GM10248 (cell line): ENCODE results near the gene CCDC82.

Experiments used
- CTCF ChIA-PET: fragments of 300-600 bp; sonication (Branson Sonifier 250); formaldehyde crosslinking; extraction: SDS; loops from one replicate; lab custom pipeline; 2021; ENCODE audit warnings: antibody characterized with exemption; lab: Yijun Ruan, JAX
- POLR2A ChIA-PET: fragments of 350-650 bp; sonication (Branson Sonifier 250); formaldehyde crosslinking; extraction: SDS; loops from one replicate; lab custom pipeline; 2020; ENCODE audit warnings: antibody characterized with exemption; lab: Yijun Ruan, JAX
- DNase-seq: peaks from one replicate; pipeline ENCODE4 v3.0.0; 2012; ENCODE audit errors: extremely low spot score
- TF ChIP-seq, protein P1 (sequence below): IDR thresholded peaks from 2 replicates; pipeline ENCODE4 v1.5.1; 2012; ENCODE audit warnings: mild to moderate bottlenecking, low read depth; ENCODE audit errors: extremely low read depth, missing control alignments, control extremely low read depth

Gene CCDC82

GRCh38 chr11:96400697-96401096 is 11.0 kb upstream of the CCDC82 start:
- DNase-seq: no peak
- POLR2A ChIA-PET: no interaction called here
- CTCF ChIA-PET: interaction anchor here (1.2 to 1.5 kb wide), 3 partner anchors 12 to 565 kb away, joined by 3 to 5 read pairs (median 4); no protein-coding TSS in a partner anchor
- TF ChIP-seq, protein P1, sequence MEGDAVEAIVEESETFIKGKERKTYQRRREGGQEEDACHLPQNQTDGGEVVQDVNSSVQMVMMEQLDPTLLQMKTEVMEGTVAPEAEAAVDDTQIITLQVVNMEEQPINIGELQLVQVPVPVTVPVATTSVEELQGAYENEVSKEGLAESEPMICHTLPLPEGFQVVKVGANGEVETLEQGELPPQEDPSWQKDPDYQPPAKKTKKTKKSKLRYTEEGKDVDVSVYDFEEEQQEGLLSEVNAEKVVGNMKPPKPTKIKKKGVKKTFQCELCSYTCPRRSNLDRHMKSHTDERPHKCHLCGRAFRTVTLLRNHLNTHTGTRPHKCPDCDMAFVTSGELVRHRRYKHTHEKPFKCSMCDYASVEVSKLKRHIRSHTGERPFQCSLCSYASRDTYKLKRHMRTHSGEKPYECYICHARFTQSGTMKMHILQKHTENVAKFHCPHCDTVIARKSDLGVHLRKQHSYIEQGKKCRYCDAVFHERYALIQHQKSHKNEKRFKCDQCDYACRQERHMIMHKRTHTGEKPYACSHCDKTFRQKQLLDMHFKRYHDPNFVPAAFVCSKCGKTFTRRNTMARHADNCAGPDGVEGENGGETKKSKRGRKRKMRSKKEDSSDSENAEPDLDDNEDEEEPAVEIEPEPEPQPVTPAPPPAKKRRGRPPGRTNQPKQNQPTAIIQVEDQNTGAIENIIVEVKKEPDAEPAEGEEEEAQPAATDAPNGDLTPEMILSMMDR: no peak

- ChIA-PET POLR2A (no interaction called here), CTCF (interaction anchor here (1.2 to 3.9 kb wide), 3 partner anchors 8 to 562 kb away, joined by 3 to 15 read pairs (median 4); partner anchors contain the start of genes CCDC82 and JRKL)
- DNase-seq: no peak
- TF ChIP-seq, protein P1: no peak
Measured at GRCh38 chr11:96397863-96398262, 8.2 kb upstream of the CCDC82 start.

DNA sequence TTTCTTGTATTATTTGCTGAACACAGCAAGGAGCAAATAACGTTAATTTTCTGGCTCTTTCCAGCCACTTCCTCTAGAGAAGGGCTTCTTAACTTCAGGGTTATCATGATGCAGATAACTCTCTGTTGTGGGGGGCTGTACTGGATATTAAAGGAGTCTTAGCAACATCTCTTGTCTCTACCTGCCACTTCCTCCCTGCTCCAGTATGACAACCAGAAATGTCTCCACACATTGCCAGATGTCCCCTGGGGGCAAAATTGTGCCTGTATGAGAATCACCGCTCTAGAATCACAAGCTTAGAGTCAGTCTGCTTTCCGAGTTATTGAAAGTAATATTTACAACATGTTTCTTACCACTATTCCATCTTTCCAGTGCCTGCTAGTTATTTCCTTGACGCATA is 6.9 kb upstream of the CCDC82 start:
- CTCF ChIA-PET: interaction anchor here (1.0 to 3.9 kb wide), 3 partner anchors 30 to 561 kb away, joined by 3 to 15 read pairs (median 6); no protein-coding TSS in a partner anchor
- no peak for DNase-seq
- POLR2A ChIA-PET: no interaction called here
- TF ChIP-seq, protein P1: no peak

DNA sequence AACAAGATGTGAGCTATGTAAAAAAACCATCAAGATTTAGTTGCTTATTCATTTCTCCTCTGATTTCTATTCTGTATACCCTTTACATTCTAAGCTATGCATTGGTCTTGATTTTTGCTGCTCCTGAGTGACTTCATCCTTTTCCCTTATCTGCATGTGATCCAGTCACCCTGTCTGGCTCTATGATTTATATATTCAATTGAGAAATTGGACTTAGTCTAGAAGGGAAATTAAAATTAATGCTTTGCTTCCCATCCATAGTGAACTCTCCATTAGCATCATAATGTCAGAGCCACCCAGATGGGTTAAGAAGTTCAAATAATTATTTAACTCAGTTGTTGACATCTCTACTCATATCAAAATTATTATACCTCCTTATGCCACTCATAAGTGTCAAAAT is 5.1 kb upstream of the CCDC82 start:
- ChIA-PET POLR2A (no interaction called here), CTCF (interaction anchor here (0.6 to 2.7 kb wide), 20 partner anchors 8 to 1241 kb away, joined by 3 to 45 read pairs (median 5); partner anchors contain the start of gene MAML2)
- TF ChIP-seq, protein P1: no peak
- no peak for DNase-seq

- peak; percentile 32 for DNase-seq
- ChIA-PET POLR2A (no interaction called here), CTCF (interaction anchor here (0.6 to 2.7 kb wide), 45 partner anchors 9 to 1242 kb away, joined by 3 to 45 read pairs (median 4); partner anchors contain the start of gene MAML2)
- TF ChIP-seq, protein P1: peak; percentile 61
Measured at GRCh38 chr11:96393753-96394348, 4.1 kb upstream of the CCDC82 start.

DNA sequence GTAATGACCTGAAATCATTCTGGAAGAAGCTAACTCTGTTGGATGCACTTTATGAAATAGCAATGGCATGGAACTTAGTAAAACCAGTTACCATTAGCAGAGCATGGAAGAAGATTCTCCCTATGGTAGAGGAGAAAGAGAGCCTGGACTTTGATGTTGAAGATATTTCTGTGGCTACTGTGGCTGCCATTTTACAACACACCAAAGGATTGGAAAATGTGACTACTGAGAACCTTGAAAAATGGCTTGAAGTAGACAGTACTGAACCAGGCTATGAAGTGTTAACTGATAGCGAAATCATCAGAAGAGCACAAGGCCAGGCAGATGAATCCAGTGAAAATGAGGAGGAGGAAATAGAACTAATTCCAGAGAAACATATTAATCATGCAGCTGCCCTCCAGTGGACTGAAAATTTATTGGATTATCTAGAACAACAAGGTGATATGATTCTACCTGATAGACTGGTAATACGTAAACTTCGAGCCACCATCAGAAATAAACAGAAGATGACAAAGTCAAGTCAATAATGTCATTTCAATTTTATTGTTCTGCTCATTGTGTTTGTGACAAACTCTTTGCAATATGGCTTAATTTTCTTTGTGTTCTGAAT is 2.1 kb upstream of the CCDC82 start:
- ChIA-PET POLR2A (no interaction called here), CTCF (no interaction called here)
- DNase-seq: no peak
- TF ChIP-seq, protein P1: no peak
